HG02981 (cell line): ENCODE data around the gene ARL2.

Experiments used
- ATAC-seq: cut with Tn5 transposase; IDR thresholded peaks from one replicate; pipeline ENCODE4 v1.9.1; 2021; ENCODE audit warnings: mild to moderate bottlenecking, moderate library complexity; ENCODE audit not compliant: unreplicated experiment

Gene ARL2

GRCh38 chr11:65069217-65069616 lies 55.3 kb downstream of the ARL2 start:
- no peak for ATAC-seq
